ENCODE results near the gene LARP4.

DNA sequence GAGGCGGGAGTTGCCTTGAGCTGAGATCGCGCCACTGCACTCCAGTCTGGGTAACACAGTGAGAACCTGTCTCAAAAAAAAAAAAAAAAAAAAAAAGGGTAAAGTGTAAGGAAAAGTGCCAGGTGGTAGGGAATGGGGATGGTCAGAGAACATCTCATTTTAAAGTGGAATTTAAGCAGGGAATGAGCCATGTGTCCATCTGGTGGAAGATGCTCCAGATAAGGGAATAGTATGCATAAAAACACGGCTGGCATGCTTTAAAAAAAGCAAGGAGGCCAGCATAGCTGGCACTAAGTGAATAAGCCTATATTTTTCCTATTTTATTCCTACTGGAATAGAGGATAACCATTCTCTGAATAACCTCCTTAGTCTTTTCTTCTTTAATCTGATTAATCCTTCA is 38.0 kb upstream of the LARP4 start:
- TF ChIP-seq, protein P1, sequence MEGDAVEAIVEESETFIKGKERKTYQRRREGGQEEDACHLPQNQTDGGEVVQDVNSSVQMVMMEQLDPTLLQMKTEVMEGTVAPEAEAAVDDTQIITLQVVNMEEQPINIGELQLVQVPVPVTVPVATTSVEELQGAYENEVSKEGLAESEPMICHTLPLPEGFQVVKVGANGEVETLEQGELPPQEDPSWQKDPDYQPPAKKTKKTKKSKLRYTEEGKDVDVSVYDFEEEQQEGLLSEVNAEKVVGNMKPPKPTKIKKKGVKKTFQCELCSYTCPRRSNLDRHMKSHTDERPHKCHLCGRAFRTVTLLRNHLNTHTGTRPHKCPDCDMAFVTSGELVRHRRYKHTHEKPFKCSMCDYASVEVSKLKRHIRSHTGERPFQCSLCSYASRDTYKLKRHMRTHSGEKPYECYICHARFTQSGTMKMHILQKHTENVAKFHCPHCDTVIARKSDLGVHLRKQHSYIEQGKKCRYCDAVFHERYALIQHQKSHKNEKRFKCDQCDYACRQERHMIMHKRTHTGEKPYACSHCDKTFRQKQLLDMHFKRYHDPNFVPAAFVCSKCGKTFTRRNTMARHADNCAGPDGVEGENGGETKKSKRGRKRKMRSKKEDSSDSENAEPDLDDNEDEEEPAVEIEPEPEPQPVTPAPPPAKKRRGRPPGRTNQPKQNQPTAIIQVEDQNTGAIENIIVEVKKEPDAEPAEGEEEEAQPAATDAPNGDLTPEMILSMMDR (IDR thresholded peaks at IDR 0.05; ENCODE audit: low read depth, low read length), result no peak
- TF ChIP-seq EZH2phosphoT487 (IDR thresholded peaks at IDR 0.05; ENCODE audit: low read depth), result no peak
